Putamen (tissue), 1 donor: ENCODE measurements around the gene NAPSA.

Experiments used
- DNase-seq: peaks from one replicate; pipeline ENCODE4 v3.0.0-alpha.2; 2016; ENCODE audit warnings: low spot score

The NAPSA gene

DNA sequence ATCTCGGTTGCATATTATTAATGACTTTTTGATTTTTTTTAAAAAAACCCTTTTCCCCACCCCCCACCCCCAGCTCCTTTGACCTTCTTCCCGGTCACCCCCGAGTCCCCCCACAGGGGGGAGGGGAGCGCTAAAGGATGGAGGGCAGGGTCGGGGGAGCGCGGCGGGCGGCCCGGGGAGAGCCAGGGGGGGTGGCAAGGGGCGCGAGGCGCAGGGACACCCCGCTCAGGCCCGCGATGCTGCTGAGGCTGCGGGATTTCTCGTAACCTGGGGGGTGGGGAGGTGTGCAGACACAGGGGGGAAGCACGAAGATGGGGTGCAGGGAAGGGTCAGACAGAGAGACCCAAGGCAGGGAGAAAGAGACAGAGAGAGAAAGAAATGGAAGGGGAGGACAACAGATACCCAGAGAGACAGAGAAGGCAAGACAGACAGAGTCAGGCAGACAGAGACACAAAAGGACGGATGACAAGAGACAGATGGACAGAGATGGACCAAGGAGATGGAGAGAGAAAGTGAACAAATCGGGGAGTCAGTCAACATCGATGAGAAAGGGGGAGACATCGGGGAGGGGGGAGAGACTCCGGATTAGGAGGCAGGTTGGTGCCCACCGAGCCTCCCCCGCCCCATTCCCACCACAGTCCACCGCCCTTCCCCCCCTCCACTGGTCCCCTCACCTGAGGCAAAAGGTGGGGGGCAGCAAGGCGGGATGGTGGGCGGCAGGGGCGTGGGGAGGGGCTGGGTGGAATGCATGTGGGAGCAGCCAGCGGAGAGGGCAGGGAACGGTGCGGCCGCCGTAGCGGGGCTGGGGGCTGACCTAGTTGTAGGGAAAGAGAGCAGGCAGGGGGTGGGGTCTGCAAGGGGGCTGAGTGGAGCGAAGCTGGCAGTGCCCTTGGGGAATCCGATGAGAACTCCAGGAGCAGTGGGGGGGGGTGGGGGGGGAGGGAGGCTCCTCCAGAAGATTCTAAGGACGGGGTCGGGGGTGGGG, 50.4 kb downstream of the NAPSA start:
- DNase-seq: no peak

DNA sequence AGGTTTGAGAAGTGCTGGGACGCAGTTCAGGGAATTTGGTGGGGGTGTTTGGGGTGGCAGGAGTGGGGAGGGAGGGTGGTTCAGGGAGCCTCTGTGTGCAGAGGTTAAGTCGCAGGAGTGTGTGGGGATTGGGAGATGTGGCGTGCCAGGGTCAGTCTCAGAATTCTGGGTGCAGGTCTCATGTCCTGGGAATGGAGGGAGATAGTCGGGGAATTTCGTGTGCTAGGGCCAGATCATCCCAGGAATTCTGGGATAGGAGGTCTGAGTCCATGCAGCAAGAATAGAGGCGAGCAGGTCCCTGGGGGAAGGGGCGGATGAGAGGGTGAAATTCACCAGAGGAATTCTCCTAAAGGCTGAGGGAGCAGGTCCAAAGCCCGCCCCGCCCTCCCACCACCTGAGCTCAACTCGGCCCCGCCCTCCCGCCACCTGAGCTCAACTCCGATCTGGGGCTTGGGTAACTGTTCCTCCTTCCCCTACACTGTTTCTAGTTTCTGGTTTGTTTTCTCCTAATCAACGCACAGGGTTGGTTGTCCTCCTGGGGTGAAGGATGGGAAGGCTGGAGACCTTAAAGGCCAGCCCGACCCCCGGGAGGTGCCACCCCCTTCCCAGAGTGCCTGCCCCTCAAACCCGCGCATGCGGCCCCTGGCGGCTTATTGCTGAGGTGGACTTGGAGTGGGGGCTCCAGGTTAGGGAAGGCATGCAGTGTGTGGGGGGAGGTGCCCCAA, 51.5 kb downstream of the NAPSA start:
- no peak for DNase-seq

DNA sequence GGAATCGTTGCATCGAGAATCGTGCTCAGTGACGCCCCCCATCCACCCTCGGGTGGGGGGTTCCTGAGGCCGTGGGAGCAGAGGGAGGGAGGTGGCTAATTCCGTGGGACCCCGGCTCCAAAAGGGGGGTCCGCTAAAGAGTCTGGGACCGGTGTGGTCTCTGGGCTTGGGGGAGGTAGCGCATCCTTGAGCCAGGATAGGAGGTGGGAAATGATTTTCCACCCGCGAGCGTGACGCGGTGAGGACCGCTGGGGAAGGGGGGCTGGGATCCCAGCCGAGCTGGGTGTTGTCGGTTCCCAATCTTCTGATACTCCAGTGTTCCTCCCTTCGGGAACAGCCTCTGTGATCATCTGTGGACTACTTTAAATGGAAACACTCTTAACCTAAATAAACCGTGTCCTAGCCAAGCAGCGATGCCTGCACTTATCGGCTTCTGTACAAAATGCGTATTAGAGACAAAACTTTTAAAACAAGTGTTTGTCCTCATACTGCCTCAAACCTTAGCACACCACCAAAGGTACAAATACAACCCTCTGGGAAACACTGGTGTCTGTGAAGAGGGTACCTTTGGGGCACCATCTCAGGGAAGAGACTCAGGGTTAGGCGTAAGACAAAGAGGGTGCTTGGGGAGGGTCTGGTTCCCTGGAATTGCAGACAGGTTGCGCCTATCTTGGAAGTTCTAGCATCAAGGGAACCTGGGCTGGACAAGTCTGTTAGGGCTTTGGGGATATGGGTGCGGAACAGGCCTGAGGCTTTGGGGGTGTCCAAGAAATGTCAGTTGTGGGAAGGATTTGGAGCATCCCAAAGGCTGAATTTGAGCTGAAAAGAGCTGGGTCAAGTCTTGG, 52.2 kb downstream of the NAPSA start:
- DNase-seq: no peak

DNA sequence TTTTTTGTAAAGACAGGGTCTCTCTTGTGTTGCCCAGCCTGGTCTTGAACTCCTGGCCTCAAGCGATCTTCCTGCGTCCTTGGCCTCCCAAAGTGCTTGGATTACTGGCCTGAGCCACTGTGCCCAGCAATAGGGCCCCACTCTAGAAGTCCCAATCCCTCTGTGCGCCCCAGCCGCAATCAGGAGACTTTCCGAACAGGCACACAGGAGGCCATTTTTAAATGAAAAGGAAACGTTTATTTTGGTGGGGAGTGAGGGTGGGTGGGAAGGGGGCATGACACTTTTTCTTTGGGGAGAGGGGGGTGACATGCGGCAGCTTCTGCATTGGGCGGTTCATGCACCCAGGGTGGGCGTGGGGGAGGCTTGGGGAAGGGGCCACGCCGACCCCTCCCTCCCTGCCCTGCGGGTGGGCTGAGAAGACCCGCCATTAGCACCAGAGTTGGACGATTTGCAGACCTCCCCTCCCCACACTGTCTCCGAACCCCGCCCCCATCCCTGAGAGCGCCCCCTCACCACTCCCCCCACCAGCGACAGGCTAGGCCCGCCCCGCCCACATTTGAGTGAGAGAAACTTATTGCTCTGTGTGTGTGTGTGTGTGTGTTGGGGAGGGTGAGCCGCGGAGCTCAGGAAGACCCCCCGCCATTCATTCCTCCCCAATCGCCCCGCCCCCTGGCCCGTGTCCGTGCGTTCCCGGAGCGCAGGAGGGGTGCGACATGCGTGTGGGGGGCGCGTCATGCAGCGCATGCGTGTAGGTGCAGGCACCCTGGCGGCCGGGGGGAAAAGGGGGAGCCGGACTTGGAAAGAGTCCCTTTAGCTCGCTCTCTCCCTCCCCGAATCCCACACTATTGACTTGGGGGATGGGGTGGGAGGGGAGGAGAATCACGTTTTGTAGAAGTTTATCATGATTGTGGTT, 53.5 kb downstream of the NAPSA start:
- no peak for DNase-seq

DNA sequence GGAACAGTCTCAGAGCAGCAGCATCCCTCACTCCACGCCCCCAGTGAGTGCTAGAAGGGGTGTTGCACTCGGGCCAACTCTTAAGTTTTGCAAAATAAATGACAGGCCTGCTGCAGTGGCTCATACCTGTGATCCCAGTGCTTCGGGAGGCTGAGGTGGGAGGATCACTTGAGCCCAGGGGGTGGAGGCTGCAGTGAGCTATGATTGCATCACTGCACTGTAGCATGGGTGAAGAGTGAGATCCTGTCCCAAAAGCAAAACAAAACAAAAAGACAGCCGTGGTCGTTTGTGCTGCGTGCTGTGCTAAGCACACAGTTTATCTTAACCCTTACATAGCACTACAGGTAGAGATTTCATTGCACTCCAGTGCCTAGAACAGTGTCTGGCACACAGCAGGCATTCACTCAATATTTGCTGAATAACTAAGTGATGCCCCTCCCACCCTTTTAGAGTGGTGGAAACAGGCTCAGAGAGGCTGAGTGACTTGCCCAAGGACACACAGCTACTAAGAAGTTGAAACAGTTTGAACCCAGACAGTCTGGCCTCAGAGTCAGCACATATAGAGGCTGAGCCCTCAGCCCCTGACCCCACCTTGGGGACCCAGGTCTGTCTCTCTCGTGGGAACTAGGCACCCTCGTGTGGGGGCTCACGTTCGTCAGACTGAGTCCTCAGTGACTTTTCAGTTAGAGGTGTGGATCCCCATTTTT, 54.5 kb downstream of the NAPSA start:
- no peak for DNase-seq

DNA sequence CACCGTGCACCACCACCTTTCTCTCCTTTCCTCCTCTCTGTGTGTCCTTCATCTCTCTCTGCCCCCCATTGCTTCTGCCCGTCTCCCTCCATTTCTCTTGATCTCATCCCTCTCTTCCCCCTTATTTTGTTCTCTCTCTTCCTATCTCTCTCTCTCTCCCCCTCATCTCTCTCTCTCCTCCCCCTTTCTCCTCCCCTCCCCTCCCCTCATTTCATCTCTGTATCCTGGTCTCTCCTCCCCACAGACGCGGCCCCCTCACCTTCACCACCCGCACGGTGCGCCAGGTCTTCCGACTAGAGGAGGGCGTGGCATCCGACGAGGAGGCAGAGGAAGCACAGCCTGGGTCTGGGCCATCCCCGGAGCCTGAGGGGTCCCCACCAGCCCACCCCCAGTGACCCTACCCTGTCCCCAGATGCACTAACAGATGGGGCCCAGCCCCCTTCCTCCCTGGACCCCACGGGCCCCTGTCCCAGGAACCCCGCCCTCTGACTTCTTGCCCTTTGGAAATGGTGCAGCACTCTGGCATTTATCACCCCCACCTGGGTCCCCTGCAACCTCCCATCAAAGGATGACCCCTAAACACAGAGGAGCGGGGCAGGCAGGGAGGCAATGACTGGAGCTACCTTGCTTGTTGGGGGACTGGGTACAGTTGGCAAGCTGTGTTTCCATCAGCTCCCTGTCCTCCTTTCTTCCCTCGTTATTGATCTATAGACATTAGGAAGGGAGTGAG, 55.9 kb downstream of the NAPSA start:
- DNase-seq: no peak

DNA sequence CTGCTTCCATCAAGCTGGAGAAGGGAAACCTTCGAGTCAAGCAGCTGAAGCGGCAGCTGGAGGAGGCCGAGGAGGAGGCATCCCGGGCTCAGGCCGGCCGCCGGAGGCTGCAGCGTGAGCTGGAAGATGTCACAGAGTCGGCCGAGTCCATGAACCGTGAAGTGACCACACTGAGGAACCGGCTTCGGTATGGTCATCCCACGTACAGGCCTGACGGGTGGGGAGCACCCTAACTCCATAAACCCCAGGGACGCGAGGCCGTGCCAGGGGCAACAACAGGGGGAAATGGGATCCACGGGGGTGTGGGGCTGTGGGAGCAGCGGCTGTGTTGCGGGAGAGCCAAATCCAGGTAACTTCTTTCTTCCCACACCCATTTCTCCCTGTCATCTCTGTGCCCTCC, 56.4 kb downstream of the NAPSA start:
- no peak for DNase-seq
